ENCODE results near the gene SCN4B.
"Not testable (repeated sequence)": the region's sequence is repeated elsewhere in the genome, so short reads cannot be mapped to it uniquely, and the experiment has no call there.

DNA sequence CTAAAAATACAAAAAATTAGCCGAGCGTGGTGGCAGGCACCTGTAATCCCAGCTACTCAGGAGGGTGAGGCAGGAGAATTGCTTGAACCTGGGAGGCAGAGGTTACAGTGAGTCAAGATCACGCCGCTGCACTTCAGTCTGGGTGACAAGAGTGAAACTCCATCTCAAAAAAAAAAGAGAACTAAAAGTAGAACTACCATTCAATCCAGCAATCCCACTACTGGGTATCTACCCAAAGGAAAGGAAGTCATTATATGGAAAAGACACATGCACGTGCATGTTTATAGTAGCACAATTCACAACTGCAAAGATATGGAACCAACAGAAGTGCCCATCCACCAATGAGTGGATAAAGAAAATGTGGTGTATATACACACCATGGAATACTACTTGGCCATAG is 31.1 kb upstream of the SCN4B start:
- TF ChIP-seq, protein P1, sequence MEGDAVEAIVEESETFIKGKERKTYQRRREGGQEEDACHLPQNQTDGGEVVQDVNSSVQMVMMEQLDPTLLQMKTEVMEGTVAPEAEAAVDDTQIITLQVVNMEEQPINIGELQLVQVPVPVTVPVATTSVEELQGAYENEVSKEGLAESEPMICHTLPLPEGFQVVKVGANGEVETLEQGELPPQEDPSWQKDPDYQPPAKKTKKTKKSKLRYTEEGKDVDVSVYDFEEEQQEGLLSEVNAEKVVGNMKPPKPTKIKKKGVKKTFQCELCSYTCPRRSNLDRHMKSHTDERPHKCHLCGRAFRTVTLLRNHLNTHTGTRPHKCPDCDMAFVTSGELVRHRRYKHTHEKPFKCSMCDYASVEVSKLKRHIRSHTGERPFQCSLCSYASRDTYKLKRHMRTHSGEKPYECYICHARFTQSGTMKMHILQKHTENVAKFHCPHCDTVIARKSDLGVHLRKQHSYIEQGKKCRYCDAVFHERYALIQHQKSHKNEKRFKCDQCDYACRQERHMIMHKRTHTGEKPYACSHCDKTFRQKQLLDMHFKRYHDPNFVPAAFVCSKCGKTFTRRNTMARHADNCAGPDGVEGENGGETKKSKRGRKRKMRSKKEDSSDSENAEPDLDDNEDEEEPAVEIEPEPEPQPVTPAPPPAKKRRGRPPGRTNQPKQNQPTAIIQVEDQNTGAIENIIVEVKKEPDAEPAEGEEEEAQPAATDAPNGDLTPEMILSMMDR (IDR thresholded peaks at IDR 0.05; ENCODE audit: insufficient read depth, low read length): not testable (repeated sequence)
- not testable (repeated sequence) for TF ChIP-seq POLR2AphosphoS5 (IDR thresholded peaks at IDR 0.05; ENCODE audit: low read depth)
- TF ChIP-seq, protein P2, sequence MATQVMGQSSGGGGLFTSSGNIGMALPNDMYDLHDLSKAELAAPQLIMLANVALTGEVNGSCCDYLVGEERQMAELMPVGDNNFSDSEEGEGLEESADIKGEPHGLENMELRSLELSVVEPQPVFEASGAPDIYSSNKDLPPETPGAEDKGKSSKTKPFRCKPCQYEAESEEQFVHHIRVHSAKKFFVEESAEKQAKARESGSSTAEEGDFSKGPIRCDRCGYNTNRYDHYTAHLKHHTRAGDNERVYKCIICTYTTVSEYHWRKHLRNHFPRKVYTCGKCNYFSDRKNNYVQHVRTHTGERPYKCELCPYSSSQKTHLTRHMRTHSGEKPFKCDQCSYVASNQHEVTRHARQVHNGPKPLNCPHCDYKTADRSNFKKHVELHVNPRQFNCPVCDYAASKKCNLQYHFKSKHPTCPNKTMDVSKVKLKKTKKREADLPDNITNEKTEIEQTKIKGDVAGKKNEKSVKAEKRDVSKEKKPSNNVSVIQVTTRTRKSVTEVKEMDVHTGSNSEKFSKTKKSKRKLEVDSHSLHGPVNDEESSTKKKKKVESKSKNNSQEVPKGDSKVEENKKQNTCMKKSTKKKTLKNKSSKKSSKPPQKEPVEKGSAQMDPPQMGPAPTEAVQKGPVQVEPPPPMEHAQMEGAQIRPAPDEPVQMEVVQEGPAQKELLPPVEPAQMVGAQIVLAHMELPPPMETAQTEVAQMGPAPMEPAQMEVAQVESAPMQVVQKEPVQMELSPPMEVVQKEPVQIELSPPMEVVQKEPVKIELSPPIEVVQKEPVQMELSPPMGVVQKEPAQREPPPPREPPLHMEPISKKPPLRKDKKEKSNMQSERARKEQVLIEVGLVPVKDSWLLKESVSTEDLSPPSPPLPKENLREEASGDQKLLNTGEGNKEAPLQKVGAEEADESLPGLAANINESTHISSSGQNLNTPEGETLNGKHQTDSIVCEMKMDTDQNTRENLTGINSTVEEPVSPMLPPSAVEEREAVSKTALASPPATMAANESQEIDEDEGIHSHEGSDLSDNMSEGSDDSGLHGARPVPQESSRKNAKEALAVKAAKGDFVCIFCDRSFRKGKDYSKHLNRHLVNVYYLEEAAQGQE (IDR thresholded peaks at IDR 0.05; ENCODE audit: insufficient replicate concordance, low read depth): not testable (repeated sequence)
